Esophagus muscularis mucosa (tissue), 4 donors: ENCODE measurements around the gene COL5A3. TPM values are rescaled to one million over a fixed set of nuclear protein-coding genes. Genes with fewer than 3 reads are reported as not detected.

Source experiments
- DNase-seq: peaks from one replicate; pipeline ENCODE4 v3.0.0-alpha.2; 2017; ENCODE audit errors: extremely low spot score
- H3K27ac ChIP-seq, 4 donors: fragments of 200-600 bp; sonication (generic); replicated peaks in 1 of 4; 1 replicate in 3 of 4; 2 replicates in 1 of 4; pipeline ENCODE4 v1.5.1; 2016 to 2019; ENCODE audit warnings: mild to moderate bottlenecking in 1 of 4
- H3K27me3 ChIP-seq, 4 donors: fragments of 200-600 bp; sonication (generic); one replicate each; pipeline versions ENCODE4 v1.5.1 to v1.6.0; 2016 to 2019
- H3K36me3 ChIP-seq, 4 donors: fragments of 200-600 bp; sonication (generic); one replicate each; pipeline ENCODE4 v1.5.1; 2016 to 2019
- H3K4me1 ChIP-seq, 4 donors: fragments of 200-600 bp; sonication (generic); one replicate each; pipeline ENCODE4 v1.5.1; 2016 to 2019
- H3K4me3 ChIP-seq, 4 donors: fragments of 200-600 bp; sonication (generic); 1 replicate in 2 of 4; 2 replicates in 2 of 4; pipeline ENCODE4 v1.5.1; 2016 to 2019; ENCODE audit warnings: mild to moderate bottlenecking in 4 of 4, moderate library complexity in 1 of 4
- H3K9me3 ChIP-seq, 4 donors: fragments of 200-600 bp; sonication (generic); 1 replicate in 3 of 4; 2 replicates in 1 of 4; pipeline ENCODE4 v1.5.1; 2016 to 2019
- EP300 ChIP-seq: sonication (generic); formaldehyde crosslinking; IDR thresholded peaks from one replicate; pipeline ENCODE4 v1.6.1; 2017; ENCODE audit warnings: antibody characterized with exemption
- POLR2A ChIP-seq: fragments of 450-650 bp; IDR thresholded peaks from one replicate; pipeline ENCODE4 v1.6.1; 2017; ENCODE audit warnings: antibody characterized with exemption, moderate library complexity, mild to moderate bottlenecking, low read depth
- POLR2AphosphoS5 ChIP-seq, 2 donors: sonication (generic); formaldehyde crosslinking; IDR thresholded peaks; one replicate each; pipeline ENCODE4 v1.6.1; 2017; ENCODE audit warnings: antibody characterized with exemption in 2 of 2
- WGBS: methylation state at CpG from one replicate; pipeline ENCODE4 v1.1.5; 2018; 5-methylcytosine and 5-hydroxymethylcytosine counted together
- intact Hi-C: fragments of 100-400 bp; cut with DNase I; formaldehyde crosslinking; loops from one replicate; pipeline ENCODE4 v1.15.1; 2023
- total RNA-seq, 4 donors: library from RNA; depleted of rRNA; stranded (reverse); fragments of >200 nt; gene quantifications; one replicate each; pipeline versions ENCODE4 v1.1.0 to v1.2.1, GENCODE V29; 2016
- TF ChIP-seq, protein P1 (sequence below), 3 experiments: fragments of 200-600 bp in 2 of 3; fragments of 450-650 bp in 1 of 3; sonication (generic) in 2 of 3; IDR thresholded peaks; one replicate each; pipeline ENCODE4 v1.5.1; 2017 to 2019; ENCODE audit warnings: antibody characterized with exemption in 3 of 3, mild to moderate bottlenecking in 2 of 3, moderate library complexity in 1 of 3

Gene COL5A3
- total RNA-seq, 4 donors from 2014 or later: 12.9 to 29.1 (median 19.5) TPM

DNA sequence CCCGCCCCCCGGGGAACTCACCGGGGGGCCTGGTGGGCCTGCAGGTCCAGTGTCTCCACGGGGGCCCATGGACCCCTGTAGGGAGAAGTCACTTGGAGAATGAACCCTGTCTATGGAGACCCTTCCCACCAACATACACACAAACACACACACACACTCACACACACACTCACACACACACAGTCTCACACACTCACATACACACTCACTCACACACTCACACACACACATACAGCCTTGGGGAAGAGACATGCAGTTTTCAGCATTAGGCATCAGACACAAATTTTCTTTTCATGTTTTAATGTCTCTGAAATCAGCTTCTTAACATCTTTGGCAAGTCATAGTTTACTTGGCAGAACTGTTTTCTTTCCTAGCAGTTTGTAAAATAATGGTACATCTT is 43.0 kb downstream of the COL5A3 start:
- TF ChIP-seq EP300 (no peak), POLR2A (no peak), POLR2AphosphoS5 (IDR thresholded peaks at IDR 0.05) (no peak)
- TF ChIP-seq, protein P1, sequence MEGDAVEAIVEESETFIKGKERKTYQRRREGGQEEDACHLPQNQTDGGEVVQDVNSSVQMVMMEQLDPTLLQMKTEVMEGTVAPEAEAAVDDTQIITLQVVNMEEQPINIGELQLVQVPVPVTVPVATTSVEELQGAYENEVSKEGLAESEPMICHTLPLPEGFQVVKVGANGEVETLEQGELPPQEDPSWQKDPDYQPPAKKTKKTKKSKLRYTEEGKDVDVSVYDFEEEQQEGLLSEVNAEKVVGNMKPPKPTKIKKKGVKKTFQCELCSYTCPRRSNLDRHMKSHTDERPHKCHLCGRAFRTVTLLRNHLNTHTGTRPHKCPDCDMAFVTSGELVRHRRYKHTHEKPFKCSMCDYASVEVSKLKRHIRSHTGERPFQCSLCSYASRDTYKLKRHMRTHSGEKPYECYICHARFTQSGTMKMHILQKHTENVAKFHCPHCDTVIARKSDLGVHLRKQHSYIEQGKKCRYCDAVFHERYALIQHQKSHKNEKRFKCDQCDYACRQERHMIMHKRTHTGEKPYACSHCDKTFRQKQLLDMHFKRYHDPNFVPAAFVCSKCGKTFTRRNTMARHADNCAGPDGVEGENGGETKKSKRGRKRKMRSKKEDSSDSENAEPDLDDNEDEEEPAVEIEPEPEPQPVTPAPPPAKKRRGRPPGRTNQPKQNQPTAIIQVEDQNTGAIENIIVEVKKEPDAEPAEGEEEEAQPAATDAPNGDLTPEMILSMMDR (IDR thresholded peaks at IDR 0.05): no peak
- Histone ChIP-seq H3K36me3 (peaks cover 4 to 60% (median 37%) of the 10 kb centered on the region in 4 donors), H3K4me3 (no peak overlapping the region), H3K27ac (no peak overlapping the region), H3K4me1 (no peaks in the 10 kb centered on the region), H3K27me3 (peaks cover 0 to 68% (median 5%) of the 10 kb centered on the region in 4 donors), H3K9me3 (no peaks in the 10 kb centered on the region)
- DNase-seq: no peak
- WGBS: no CpG with 5 or more reads among the region's 4 CpGs
- intact Hi-C loops: no loop called here

DNA sequence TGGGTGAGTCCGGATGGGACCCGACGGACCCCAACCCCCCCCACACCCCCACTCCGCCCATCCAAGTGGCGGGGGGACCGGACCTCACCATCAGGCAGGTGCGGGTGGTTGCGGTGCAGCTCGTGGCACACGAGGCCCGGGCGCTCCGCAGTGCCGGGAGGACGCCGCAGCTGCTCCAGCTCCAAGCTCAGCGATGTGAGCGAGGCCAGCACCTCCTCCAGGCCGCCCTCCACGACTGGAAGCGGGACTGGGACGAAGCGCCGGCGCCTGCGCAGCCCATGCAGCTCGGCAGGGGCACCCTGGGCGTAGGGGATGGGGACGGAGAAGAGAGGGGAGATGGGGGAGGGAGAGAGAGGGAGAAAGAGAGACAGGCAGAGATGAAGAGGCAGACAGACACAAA is 43.9 kb downstream of the COL5A3 start:
- Histone ChIP-seq H3K4me1 (no peaks in the 10 kb centered on the region), H3K27me3 (peaks cover 0 to 70% (median 5%) of the 10 kb centered on the region in 4 donors), H3K9me3 (no peaks in the 10 kb centered on the region), H3K4me3 (no peak overlapping the region), H3K27ac (no peak overlapping the region), H3K36me3 (peaks cover 4 to 62% (median 40%) of the 10 kb centered on the region in 4 donors)
- WGBS: 15% methylated on average over 25 of the region's 29 CpGs
- intact Hi-C loops: no loop called here
- TF ChIP-seq POLR2A: no peak
- TF ChIP-seq POLR2AphosphoS5 (IDR thresholded peaks at IDR 0.05): no peak
- TF ChIP-seq, protein P1 (IDR thresholded peaks at IDR 0.05): no peak
- TF ChIP-seq EP300: no peak
- DNase-seq: no peak

DNA sequence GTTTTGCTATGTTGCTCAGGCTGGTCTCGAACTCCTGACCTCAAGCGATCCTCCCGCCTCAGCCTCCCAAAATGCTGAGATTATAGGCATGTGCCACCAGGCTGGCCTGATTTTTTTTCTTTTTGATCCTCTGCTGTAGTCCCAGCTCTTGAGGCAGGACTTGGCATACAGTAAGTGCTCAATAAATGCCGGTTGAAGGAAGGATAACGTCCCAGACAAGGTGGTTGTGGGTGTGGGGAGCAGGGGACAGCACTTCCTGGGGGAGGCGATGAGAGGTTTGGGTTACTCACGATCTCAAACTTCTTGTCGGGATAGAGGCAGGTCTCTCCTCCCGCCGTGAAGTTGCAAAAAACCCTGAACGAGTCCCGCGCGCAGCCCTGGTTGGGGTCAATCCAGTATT is 44.3 kb downstream of the COL5A3 start:
- WGBS: 56% methylated on average over 14 of the region's 14 CpGs
- H3K36me3 ChIP-seq: peaks cover 4 to 62% (median 41%) of the 10 kb centered on the region in 4 donors
- peaks cover 0 to 73% (median 5%) of the 10 kb centered on the region in 4 donors for H3K27me3 ChIP-seq
- H3K4me1 ChIP-seq: no peaks in the 10 kb centered on the region
- no peak for TF ChIP-seq POLR2AphosphoS5 (IDR thresholded peaks at IDR 0.05)
- TF ChIP-seq EP300: no peak
- TF ChIP-seq, protein P1 (IDR thresholded peaks at IDR 0.05): no peak
- no peak for TF ChIP-seq POLR2A
- no peak overlapping the region for H3K4me3 ChIP-seq
- H3K9me3 ChIP-seq: no peaks in the 10 kb centered on the region
- no peak overlapping the region for H3K27ac ChIP-seq
- intact Hi-C loops: no loop called here
- DNase-seq: no peak

DNA sequence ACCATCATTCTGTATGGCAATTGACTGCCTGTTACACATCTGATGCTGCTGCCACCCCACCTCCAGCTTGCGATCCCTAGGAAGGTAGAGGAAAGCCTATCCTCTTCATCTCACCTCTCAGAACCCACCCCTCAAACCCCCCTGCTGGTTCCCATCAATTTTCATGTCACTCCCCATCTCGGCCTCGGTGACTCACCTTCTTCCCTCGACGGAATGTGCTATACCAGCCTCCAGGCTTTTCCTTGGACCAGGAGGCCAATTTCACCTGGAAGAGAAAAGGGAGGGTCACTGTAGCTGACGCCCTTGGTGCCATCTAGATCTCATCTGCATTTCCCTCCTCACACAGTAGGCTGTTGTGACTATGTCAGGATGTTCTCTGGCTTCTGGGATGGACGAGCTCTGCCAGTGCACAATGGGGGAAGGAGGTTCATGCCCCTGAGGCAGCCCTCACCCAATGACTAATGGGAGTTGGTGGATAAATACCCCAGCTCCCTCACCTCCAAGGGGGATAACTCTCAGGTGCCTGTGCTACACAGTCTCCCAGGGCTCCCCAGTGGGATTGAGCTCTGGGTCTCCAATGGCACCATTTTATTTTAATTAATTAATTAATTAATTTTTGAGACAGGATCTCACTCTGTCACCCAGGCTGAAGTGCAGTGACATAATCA is 47.5 kb downstream of the COL5A3 start:
- Histone ChIP-seq H3K36me3 (peaks cover 4 to 55% (median 39%) of the 10 kb centered on the region in 4 donors), H3K27ac (no peak overlapping the region), H3K27me3 (peaks cover 0 to 69% (median 5%) of the 10 kb centered on the region in 4 donors), H3K4me1 (no peaks in the 10 kb centered on the region), H3K9me3 (no peaks in the 10 kb centered on the region), H3K4me3 (no peak overlapping the region)
- intact Hi-C loops: no loop called here
- TF ChIP-seq EP300: no peak
- no peak for TF ChIP-seq POLR2AphosphoS5 (IDR thresholded peaks at IDR 0.05)
- TF ChIP-seq, protein P1 (IDR thresholded peaks at IDR 0.05): no peak
- TF ChIP-seq POLR2A: no peak
- no peak for DNase-seq
- WGBS: 49% methylated on average over 7 of the region's 7 CpGs
